MCF 10A (cell line): ENCODE measurements around the gene ELP6. TPM values are rescaled to one million over a fixed set of nuclear protein-coding genes. Genes with fewer than 3 reads are reported as not detected.
"Not testable (repeated sequence)": the region's sequence is repeated elsewhere in the genome, so short reads cannot be mapped to it uniquely, and the experiment has no call there.

ENCODE experiments used
- BruUV-seq: library from RNA; stranded (reverse); fragments of 400-500 nt; replicated peaks from 2 replicates; lab custom pipeline; 2021; lab: Mats Ljungman, UMichigan
- CTCF ChIA-PET: fragments of 300-600 bp; sonication (Branson Sonifier 250); formaldehyde crosslinking; extraction: SDS; loops from one replicate; lab custom pipeline; 2021; ENCODE audit warnings: antibody characterized with exemption, inconsistent platforms; lab: Yijun Ruan, JAX
- POLR2A ChIA-PET: fragments of 300-600, 350-650 bp; sonication (Branson Sonifier 250); formaldehyde crosslinking; extraction: SDS; loops from one replicate; lab custom pipeline; 2020; ENCODE audit warnings: antibody characterized with exemption, inconsistent platforms; lab: Yijun Ruan, JAX
- DNase-seq: peaks from one replicate; pipeline ENCODE4 v3.0.0-alpha.2; 2018; ENCODE audit not compliant: unreplicated experiment
- H3K27ac Mint-ChIP-seq: one replicate; pipeline ENCODE4 v1.8.0; 2022; ENCODE audit warnings: mild to moderate bottlenecking, low read depth, mixed read lengths; ENCODE audit not compliant: unreplicated experiment
- H3K27me3 Mint-ChIP-seq: one replicate; pipeline ENCODE4 v1.8.0; 2022; ENCODE audit warnings: mixed read lengths; ENCODE audit not compliant: insufficient read depth, unreplicated experiment
- H3K36me3 Mint-ChIP-seq: one replicate; pipeline ENCODE4 v1.8.0; 2022; ENCODE audit warnings: mild to moderate bottlenecking, moderate library complexity, mixed read lengths; ENCODE audit not compliant: insufficient read depth, unreplicated experiment
- H3K4me1 Mint-ChIP-seq: one replicate; pipeline ENCODE4 v1.8.0; 2022; ENCODE audit warnings: mixed read lengths; ENCODE audit not compliant: insufficient read depth, unreplicated experiment
- H3K4me3 Mint-ChIP-seq: one replicate; pipeline ENCODE4 v1.8.0; 2022; ENCODE audit warnings: mild to moderate bottlenecking, moderate library complexity, mixed read lengths; ENCODE audit not compliant: unreplicated experiment
- H3K9me3 Mint-ChIP-seq: one replicate; pipeline ENCODE4 v1.8.0; 2022; ENCODE audit warnings: mixed read lengths; ENCODE audit not compliant: unreplicated experiment
- intact Hi-C: fragments of 100-400 bp; cut with micrococcal nuclease; formaldehyde crosslinking; loops from 2 replicates; pipeline ENCODE4 v1.14.1; 2022
- total RNA-seq: library from RNA; stranded (reverse); gene quantifications from 2 replicates; pipeline ENCODE4 v1.2.3, GENCODE V29; 2022
- TF ChIP-seq, protein P1 (sequence below): fragments of 200-600 bp; IDR thresholded peaks from one replicate; pipeline ENCODE4 v1.8.0; 2022; ENCODE audit warnings: antibody characterized with exemption, mild to moderate bottlenecking; ENCODE audit not compliant: unreplicated experiment

Gene ELP6
- total RNA-seq, 1 experiment from 2014 or later, result 33.5 TPM

DNA sequence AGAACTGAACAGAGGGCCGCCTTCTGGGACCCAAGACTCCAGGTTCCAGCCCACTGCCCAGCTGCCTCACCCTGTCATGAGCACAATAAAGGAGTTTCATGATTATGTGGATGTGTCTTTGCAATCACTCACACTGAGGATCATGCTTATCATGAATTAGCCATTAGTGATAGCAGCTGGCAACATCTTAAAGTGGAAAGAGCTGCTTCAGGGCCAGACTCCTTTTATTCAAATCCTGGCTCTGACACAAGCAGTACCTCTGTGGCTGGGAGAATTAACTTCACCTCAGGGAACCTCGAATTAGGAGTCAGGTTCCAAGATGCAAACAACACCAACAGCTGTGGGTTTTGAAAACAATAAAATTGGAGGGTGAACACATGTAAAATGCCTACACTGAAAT is 31.1 kb downstream of the ELP6 start:
- ChIA-PET POLR2A (interaction anchor here (0.6 kb wide), 1 partner anchor 71 kb away, joined by 3 read pairs; no protein-coding TSS in a partner anchor), CTCF (interaction anchor here (0.6 to 1.1 kb wide), 2 partner anchors 61 to 959 kb away, joined by 3 to 6 read pairs; no protein-coding TSS in a partner anchor)
- Mint-ChIP-seq H3K27ac (no peak overlapping the region), H3K4me3 (no peak overlapping the region), H3K36me3 (peaks cover 7% of the 10 kb centered on the region), H3K4me1 (peaks cover 5% of the 10 kb centered on the region), H3K9me3 (no peaks in the 10 kb centered on the region), H3K27me3 (no peaks in the 10 kb centered on the region)
- DNase-seq, result no peak
- no TSS peak for BruUV-seq
- intact Hi-C loops, result no loop called here
- TF ChIP-seq, protein P1, sequence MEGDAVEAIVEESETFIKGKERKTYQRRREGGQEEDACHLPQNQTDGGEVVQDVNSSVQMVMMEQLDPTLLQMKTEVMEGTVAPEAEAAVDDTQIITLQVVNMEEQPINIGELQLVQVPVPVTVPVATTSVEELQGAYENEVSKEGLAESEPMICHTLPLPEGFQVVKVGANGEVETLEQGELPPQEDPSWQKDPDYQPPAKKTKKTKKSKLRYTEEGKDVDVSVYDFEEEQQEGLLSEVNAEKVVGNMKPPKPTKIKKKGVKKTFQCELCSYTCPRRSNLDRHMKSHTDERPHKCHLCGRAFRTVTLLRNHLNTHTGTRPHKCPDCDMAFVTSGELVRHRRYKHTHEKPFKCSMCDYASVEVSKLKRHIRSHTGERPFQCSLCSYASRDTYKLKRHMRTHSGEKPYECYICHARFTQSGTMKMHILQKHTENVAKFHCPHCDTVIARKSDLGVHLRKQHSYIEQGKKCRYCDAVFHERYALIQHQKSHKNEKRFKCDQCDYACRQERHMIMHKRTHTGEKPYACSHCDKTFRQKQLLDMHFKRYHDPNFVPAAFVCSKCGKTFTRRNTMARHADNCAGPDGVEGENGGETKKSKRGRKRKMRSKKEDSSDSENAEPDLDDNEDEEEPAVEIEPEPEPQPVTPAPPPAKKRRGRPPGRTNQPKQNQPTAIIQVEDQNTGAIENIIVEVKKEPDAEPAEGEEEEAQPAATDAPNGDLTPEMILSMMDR, result no peak

DNA sequence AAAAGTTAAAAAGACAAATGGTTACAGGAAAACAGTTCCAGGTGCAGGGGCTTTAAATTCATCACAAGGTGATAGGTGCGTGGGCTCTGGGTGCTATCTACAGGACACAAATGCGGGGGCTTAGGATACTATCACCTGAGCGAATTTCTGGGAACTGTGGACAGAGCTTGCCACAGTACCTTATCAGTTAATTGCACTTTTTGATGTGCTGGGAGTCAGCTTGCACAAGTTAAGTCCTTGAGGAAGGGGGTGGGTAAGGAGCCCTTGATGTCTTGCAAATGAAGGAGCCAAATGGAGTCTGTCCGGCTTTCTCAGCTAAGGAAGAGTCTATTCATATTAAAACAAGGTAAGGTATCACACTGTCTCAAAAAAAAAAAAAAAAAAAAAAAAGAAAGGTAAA is 31.7 kb downstream of the ELP6 start:
- not testable (repeated sequence) for H3K4me3 Mint-ChIP-seq, H3K27ac Mint-ChIP-seq

DNA sequence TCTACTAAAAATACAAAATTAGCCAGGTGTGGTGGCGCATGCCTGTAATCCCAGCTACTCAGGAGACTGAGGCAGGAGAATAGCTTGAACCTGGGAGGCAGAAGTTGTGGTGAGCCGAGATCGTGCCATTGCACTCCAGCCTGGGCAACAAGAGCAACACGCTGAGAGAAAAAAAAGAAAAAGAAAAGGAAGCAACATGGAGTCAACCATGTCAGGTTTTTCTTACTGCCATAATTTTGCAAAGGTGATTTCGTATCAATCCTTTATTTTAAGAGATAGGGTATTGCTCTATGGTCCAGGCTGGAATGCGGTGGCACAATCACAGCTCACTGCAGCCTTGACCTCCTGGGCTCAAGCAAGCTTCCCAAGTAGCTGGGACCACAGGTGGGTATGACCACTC is 33.2 kb downstream of the ELP6 start:
- H3K9me3 Mint-ChIP-seq, H3K4me3 Mint-ChIP-seq, H3K36me3 Mint-ChIP-seq, DNase-seq, H3K27me3 Mint-ChIP-seq, H3K4me1 Mint-ChIP-seq, intact Hi-C loops, BruUV-seq, H3K27ac Mint-ChIP-seq: not testable (repeated sequence)
- ChIA-PET POLR2A (interaction anchor here (0.6 kb wide), 1 partner anchor 405 kb away, joined by 3 read pairs; no protein-coding TSS in a partner anchor), CTCF (interaction anchor here (6.9 kb wide), 1 partner anchor 59 kb away, joined by 86 read pairs; no protein-coding TSS in a partner anchor)

More for the DNA sequence above, 31.7 kb downstream of the ELP6 start:
- ChIA-PET CTCF (interaction anchor here (1.1 kb wide), 1 partner anchor 60 kb away, joined by 6 read pairs; no protein-coding TSS in a partner anchor), POLR2A (interaction anchor here (1.0 kb wide), 1 partner anchor 37 kb away, joined by 4 read pairs; no protein-coding TSS in a partner anchor)
- BruUV-seq, intact Hi-C loops, H3K27me3 Mint-ChIP-seq, H3K9me3 Mint-ChIP-seq, DNase-seq, H3K36me3 Mint-ChIP-seq, H3K4me1 Mint-ChIP-seq: not testable (repeated sequence)

DNA sequence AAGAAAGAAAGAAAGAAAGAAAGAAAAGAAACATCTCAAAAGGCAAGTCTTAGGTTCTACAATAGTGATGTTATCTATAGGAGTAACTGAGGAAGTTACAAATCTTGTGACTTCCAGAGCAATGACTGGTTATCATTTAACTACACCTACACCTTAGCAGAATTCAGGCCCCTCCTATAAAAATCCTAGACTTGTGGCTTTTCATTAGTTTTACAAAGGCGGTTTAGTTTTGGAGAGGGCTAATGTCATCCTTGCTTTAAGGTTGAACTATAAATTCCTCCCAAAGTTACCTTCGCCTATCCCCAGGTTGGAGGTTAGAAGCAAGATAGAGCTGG is 33.7 kb downstream of the ELP6 start:
- Mint-ChIP-seq H3K9me3 (no peaks in the 10 kb centered on the region), H3K36me3 (peaks cover 7% of the 10 kb centered on the region), H3K27ac (no peak overlapping the region), H3K27me3 (no peaks in the 10 kb centered on the region), H3K4me1 (peaks cover 9% of the 10 kb centered on the region), H3K4me3 (no peak overlapping the region)
- TF ChIP-seq, protein P1, result no peak
- CTCF ChIA-PET, result interaction anchor here (6.9 kb wide), 1 partner anchor 58 kb away, joined by 86 read pairs; no protein-coding TSS in a partner anchor
- intact Hi-C loops, result loop anchor here (5.0 kb wide), 1 partner anchor 37 kb away; no protein-coding TSS in a partner anchor
- DNase-seq, result no peak
- POLR2A ChIA-PET, result interaction anchor here (0.6 kb wide), 1 partner anchor 404 kb away, joined by 3 read pairs; no protein-coding TSS in a partner anchor
- no TSS peak for BruUV-seq

DNA sequence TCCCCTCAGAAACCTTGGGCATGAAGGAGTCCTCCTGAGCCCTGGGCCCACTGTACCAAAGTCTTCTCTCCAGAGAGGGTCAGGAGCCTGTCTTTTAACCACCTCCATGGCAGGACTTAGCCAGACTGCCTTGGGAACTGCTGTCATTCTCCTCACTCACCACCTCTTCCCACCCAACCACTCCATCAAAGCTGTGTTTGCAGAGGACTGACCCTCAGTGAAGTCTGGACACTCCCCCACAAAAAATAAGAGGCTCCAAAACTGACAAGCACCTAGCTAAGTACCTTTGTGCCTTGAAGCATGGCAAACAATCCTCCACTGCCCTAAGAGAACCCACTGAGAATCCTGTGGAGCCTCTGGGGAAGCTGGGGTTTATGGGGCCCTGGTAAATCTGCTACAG is 35.5 kb downstream of the ELP6 start:
- Mint-ChIP-seq H3K4me3 (no peak overlapping the region), H3K27ac (no peak overlapping the region), H3K36me3 (peaks cover 7% of the 10 kb centered on the region), H3K4me1 (peaks cover 22% of the 10 kb centered on the region), H3K9me3 (no peaks in the 10 kb centered on the region), H3K27me3 (no peaks in the 10 kb centered on the region)
- TF ChIP-seq, protein P1, result no peak
- CTCF ChIA-PET, result interaction anchor here (0.8 to 6.9 kb wide), 2 partner anchors 34 to 56 kb away, joined by 4 to 86 read pairs; no protein-coding TSS in a partner anchor
- intact Hi-C loops, result loop anchor here (5.0 kb wide), 1 partner anchor 36 kb away; no protein-coding TSS in a partner anchor
- BruUV-seq, result no TSS peak
- POLR2A ChIA-PET, result interaction anchor here (0.9 kb wide), 1 partner anchor 57 kb away, joined by 5 read pairs; no protein-coding TSS in a partner anchor
- DNase-seq, result no peak
